ENCODE data around the gene CHPF2.

CHPF2 gene

GRCh38 chr7:151239837-151240459 is 7.7 kb downstream of the CHPF2 start:
- no peak for DNase-seq (ENCODE audit: low read depth)
- H3K4me3 ChIP-seq (ENCODE audit: low read depth, low read length), result no peak overlapping the region
- no peak for TF ChIP-seq CTCF (IDR thresholded peaks at IDR 0.05; ENCODE audit: low read depth, low read length, missing control alignments)

DNA sequence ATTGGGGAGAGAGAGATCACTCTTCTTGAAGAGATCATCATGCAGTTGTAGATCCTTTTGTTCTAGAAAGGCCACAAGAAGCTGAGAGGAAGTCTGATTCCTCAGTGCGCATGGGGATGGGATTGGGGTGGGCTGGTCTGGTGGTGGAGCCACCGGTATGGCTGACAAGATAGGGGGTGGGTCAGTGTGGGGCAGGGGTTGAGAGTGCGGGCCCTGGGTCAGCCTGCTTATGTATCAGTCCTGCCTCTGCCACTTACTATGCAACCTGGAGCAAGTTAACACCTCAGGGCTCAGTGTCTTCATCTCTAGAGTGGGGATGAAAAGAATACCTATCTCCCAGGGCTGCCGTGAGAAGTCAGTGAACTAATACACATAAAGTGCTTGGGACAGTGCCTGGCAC is 8.3 kb downstream of the CHPF2 start:
- no peak overlapping the region for H3K4me3 ChIP-seq (ENCODE audit: low read depth, low read length)
- no peak for TF ChIP-seq CTCF (IDR thresholded peaks at IDR 0.05; ENCODE audit: low read depth, low read length, missing control alignments)
- no peak for DNase-seq (ENCODE audit: low read depth)

DNA sequence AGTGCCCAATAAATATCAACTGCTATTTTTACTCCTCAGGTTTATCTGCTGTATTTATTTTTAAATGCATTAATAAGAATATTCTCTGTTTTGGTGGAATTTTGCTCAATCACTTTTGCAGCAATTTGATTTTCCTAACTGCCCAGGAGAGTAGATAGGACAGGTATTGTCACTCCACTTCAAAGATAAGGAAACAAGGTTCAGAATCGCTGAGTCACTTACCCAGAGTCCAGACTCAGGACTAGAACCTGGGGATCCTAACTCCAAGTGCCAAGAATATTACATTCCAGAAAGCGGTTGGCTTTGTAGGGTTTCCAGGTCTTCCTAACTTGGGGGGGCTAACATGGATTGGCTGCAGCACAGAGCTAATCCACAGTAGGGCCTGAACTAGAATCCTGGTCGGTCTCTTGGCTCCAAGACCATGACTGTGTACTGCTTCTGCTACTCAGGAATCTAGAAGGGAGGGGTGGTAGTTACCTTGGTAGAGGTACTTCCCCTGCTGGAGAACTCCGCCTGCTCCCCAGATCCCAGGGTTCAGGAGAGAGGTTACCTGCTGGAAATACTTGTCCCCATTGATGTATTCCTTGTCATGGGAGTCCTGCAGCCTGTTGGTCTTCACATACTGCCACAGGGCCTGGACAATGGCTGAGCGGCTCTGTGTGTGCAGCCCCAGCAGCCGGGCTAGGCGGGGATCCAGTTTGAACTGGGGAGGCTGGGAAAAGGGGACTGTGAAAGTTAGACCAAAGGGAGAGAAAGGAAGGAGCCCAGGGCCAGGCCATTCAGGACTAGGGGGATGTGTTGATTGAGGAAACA is 8.9 kb downstream of the CHPF2 start:
- no peak for DNase-seq (ENCODE audit: low read depth)
- no peak overlapping the region for H3K4me3 ChIP-seq (ENCODE audit: low read depth, low read length)
- TF ChIP-seq CTCF (IDR thresholded peaks at IDR 0.05; ENCODE audit: low read depth, low read length, missing control alignments), result no peak

- H3K4me3 ChIP-seq (ENCODE audit: low read depth, low read length), result no peak overlapping the region
- no peak for TF ChIP-seq CTCF (IDR thresholded peaks at IDR 0.05; ENCODE audit: low read depth, low read length, missing control alignments)
- DNase-seq (ENCODE audit: low read depth), result no peak
Observed at GRCh38 chr7:151241755-151242096, 9.4 kb downstream of the CHPF2 start.

DNA sequence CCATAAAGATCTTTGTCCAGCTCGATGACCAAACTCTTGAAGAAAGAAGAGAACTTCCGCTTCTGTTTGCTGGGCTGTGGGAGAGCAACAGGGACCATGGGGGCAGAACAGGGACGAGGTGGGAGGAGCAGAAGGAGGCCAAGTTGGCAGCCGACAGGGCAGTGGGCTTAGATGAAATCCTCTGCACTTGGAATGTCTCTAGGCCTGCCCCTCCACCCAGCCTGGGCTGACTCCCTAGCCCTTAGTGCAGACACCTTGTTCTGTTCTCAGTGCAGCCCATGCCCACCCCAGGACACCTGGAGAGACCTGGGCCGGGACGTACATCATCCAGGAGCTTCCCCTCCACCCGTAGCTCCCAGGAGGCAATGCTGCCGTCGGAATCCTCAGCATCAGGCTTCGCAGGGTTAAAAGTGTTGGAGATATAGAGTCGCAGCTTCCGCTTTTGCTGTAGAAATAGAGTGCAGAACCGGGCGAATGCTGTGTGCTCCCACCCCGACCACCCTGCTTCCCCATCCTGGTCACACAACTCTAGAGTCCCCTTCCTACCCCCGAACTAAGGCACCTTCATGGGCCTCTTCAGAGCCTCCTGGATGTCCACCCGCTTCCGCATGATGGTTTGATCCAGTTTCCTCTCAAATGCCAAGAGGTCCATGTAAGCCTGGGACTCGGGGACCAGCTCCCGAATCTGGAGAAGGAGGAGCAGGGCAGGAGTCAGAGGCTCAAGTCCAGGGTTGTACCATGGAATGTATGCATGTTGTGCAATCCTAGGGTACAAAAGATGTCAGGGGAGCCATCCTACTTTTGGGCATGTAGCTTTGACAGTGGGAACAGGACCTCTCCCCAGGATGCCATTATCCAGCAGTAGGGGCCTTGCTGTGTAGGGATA is 10.1 kb downstream of the CHPF2 start:
- DNase-seq (ENCODE audit: low read depth), result no peak
- H3K4me3 ChIP-seq (ENCODE audit: low read depth, low read length), result no peak overlapping the region
- no peak for TF ChIP-seq CTCF (IDR thresholded peaks at IDR 0.05; ENCODE audit: low read depth, low read length, missing control alignments)

GRCh38 chr7:151243045-151243349 is 10.7 kb downstream of the CHPF2 start:
- no peak for TF ChIP-seq CTCF (IDR thresholded peaks at IDR 0.05; ENCODE audit: low read depth, low read length, missing control alignments)
- H3K4me3 ChIP-seq (ENCODE audit: low read depth, low read length), result no peak overlapping the region
- DNase-seq (ENCODE audit: low read depth), result no peak
